ENCODE results near the gene IQCF2. TPM values are rescaled to one million over a fixed set of nuclear protein-coding genes. Genes with fewer than 3 reads are reported as not detected.
"Not testable (repeated sequence)": the region's sequence is repeated elsewhere in the genome, so short reads cannot be mapped to it uniquely, and the experiment has no call there.

Gene IQCF2
- total RNA-seq, 2 experiments from 2014 or later = not detected

DNA sequence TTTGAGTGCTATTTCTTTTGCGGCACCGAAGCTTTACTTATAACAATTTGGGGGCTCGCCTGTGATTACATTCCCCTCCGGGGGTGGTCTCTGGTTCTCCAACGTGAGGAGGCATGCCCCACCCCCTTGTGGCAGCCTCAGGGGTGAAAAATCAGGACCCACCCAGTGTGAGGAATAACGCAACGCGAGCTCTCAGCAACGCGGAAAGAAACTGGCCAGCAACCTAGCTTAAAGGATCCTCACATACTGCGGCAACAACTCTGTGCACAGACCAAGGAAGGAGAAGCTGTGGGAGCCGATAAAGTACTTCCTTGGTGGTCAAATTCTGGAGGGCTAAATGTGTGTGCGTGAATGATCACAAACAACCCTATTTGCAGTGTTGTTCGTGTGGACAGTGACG is 36.0 kb downstream of the IQCF2 start:
- Histone ChIP-seq H3K9me2 (ENCODE audit: insufficient read depth, low read length) (no peaks in the 10 kb centered on the region), H3K9me3 (ENCODE audit: low read length) (no peaks in the 10 kb centered on the region), H4K20me1 (ENCODE audit: insufficient read depth, low read length) (no peaks in the 10 kb centered on the region), H3K4me3 (ENCODE audit: low read depth, low read length, poor library complexity, severe bottlenecking) (no peak overlapping the region), H3K79me2 (ENCODE audit: insufficient read depth, low read depth, low read length) (no peaks in the 10 kb centered on the region), H3K4me2 (ENCODE audit: low read length) (no peak overlapping the region), H2AFZ (ENCODE audit: low read length) (no peak overlapping the region), H3K4me1 (ENCODE audit: insufficient read depth, low read length, poor library complexity, severe bottlenecking) (no peaks in the 10 kb centered on the region), H3K36me3 (ENCODE audit: insufficient read depth, low read length) (no peaks in the 10 kb centered on the region), H3K27ac (ENCODE audit: low read depth, low read length, poor library complexity, severe bottlenecking) (no peak overlapping the region)
- CTCF ChIA-PET (ENCODE audit: unreplicated experiment) = no interaction called here
- no peak for DNase-seq (ENCODE audit: low spot score)
- BruUV-seq (replicated peaks) = no TSS peak
- intact Hi-C loops (cut with micrococcal nuclease; ENCODE audit: unreplicated experiment) = no loop called here
- no peak for TF ChIP-seq EZH2phosphoT487 (IDR thresholded peaks at IDR 0.05; ENCODE audit: borderline replicate concordance, low read depth, low read length)
- TF ChIP-seq, protein P1, sequence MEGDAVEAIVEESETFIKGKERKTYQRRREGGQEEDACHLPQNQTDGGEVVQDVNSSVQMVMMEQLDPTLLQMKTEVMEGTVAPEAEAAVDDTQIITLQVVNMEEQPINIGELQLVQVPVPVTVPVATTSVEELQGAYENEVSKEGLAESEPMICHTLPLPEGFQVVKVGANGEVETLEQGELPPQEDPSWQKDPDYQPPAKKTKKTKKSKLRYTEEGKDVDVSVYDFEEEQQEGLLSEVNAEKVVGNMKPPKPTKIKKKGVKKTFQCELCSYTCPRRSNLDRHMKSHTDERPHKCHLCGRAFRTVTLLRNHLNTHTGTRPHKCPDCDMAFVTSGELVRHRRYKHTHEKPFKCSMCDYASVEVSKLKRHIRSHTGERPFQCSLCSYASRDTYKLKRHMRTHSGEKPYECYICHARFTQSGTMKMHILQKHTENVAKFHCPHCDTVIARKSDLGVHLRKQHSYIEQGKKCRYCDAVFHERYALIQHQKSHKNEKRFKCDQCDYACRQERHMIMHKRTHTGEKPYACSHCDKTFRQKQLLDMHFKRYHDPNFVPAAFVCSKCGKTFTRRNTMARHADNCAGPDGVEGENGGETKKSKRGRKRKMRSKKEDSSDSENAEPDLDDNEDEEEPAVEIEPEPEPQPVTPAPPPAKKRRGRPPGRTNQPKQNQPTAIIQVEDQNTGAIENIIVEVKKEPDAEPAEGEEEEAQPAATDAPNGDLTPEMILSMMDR (conservative IDR thresholded peaks at IDR 0.05; ENCODE audit: low read length) = no peak
- POLR2A ChIA-PET = no interaction called here

DNA sequence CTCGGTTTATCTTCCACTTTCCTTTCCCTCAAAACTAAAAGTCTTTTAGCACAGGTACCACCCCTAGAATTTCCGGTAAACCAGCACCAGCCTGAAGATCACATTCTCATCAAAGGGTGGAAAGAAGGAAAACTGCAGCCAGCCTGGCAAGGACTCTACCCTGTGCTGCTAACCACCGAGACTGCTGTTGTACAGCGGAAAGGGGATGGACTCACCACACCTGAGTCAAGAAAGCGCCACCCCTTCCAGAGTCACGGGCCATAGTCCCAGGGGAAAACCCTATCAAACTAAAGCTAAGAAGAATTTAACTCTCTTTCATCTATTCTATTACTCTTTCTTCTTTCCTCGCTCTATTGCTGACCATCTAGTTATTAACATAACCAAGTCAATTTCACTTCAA is 38.6 kb downstream of the IQCF2 start:
- H3K27ac ChIP-seq (ENCODE audit: low read depth, low read length, poor library complexity, severe bottlenecking); H3K4me3 ChIP-seq (ENCODE audit: low read depth, low read length, poor library complexity, severe bottlenecking); H4K20me1 ChIP-seq (ENCODE audit: insufficient read depth, low read length); H3K9me3 ChIP-seq (ENCODE audit: low read length); H3K4me1 ChIP-seq (ENCODE audit: insufficient read depth, low read length, poor library complexity, severe bottlenecking); H2AFZ ChIP-seq (ENCODE audit: low read length); H3K79me2 ChIP-seq (ENCODE audit: insufficient read depth, low read depth, low read length); intact Hi-C loops (cut with micrococcal nuclease; ENCODE audit: unreplicated experiment); H3K36me3 ChIP-seq (ENCODE audit: insufficient read depth, low read length); POLR2A ChIA-PET; CTCF ChIA-PET (ENCODE audit: unreplicated experiment); DNase-seq (ENCODE audit: low spot score); H3K4me2 ChIP-seq (ENCODE audit: low read length); BruUV-seq (replicated peaks); H3K9me2 ChIP-seq (ENCODE audit: insufficient read depth, low read length): not testable (repeated sequence)

DNA sequence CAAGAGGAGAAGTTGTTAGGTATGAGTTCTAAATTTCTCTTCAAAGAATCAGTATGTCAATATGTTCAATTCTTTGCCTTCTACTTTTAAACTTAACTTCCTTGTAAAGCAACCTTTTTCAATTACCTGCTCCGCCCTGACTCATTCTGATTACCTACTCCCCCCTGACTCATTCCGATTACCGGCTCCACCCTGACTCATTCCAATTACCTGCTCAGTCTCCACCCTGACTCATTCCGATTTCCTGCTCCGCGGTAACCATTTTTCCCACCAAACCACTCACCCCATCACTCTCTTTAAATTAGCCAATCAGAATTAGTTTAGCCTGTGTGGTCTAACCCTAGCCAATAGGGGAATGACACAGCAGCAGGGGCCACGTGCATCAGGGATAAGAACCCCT is 40.9 kb downstream of the IQCF2 start:
- DNase-seq (ENCODE audit: low spot score); CTCF ChIA-PET (ENCODE audit: unreplicated experiment): not testable (repeated sequence)

DNA sequence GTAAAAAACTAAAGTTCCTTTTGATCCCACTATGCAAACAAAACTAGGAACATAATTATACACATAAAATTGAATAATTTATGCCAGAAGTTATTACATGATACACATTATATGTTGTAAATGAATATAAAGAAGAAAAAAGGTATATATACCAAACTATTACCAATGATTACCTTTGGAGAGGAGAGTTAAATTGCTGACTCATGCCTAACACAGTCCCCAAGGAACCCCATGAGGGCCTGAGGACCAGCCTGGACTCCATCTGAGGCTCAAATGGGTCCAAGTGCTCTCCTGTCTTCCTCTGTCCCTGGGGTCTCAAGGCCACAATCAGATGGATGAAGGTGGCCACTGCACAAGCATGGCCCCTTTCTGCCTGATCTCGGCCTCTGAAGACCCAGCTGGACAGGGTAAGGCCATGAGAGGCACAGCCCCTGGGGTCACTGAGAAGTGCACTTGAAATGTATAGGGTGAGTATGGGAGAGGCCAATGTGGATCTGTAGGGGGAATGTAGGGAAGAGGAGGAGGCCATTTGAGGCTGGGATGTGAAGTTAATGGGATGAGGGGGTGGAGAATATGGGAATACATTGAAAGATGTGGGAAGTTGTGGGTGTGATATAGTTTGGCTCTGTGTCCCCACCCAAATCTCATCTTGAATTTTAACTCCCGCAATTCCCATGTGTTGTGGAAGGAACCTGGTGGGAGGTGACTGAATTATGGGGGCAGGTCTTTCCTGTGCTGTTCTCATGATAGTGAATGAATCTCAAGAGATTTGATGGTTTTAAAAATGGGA is 42.8 kb downstream of the IQCF2 start:
- POLR2A ChIA-PET = no interaction called here
- no peak for DNase-seq (ENCODE audit: low spot score)
- Histone ChIP-seq H3K9me2 (ENCODE audit: insufficient read depth, low read length) (no peaks in the 10 kb centered on the region), H4K20me1 (ENCODE audit: insufficient read depth, low read length) (no peaks in the 10 kb centered on the region), H3K4me3 (ENCODE audit: low read depth, low read length, poor library complexity, severe bottlenecking) (no peak overlapping the region), H3K27ac (ENCODE audit: low read depth, low read length, poor library complexity, severe bottlenecking) (no peak overlapping the region), H3K4me1 (ENCODE audit: insufficient read depth, low read length, poor library complexity, severe bottlenecking) (no peaks in the 10 kb centered on the region), H3K4me2 (ENCODE audit: low read length) (no peak overlapping the region), H3K36me3 (ENCODE audit: insufficient read depth, low read length) (no peaks in the 10 kb centered on the region), H2AFZ (ENCODE audit: low read length) (no peak overlapping the region), H3K79me2 (ENCODE audit: insufficient read depth, low read depth, low read length) (no peaks in the 10 kb centered on the region), H3K9me3 (ENCODE audit: low read length) (no peaks in the 10 kb centered on the region)
- intact Hi-C loops (cut with micrococcal nuclease; ENCODE audit: unreplicated experiment) = no loop called here
- no TSS peak for BruUV-seq (replicated peaks)
- CTCF ChIA-PET (ENCODE audit: unreplicated experiment) = no interaction called here
- TF ChIP-seq, protein P1 (conservative IDR thresholded peaks at IDR 0.05; ENCODE audit: low read length) = no peak
- TF ChIP-seq EZH2phosphoT487 (IDR thresholded peaks at IDR 0.05; ENCODE audit: borderline replicate concordance, low read depth, low read length) = no peak

More for the DNA sequence above, 40.9 kb downstream of the IQCF2 start:
- H3K4me3 ChIP-seq (ENCODE audit: low read depth, low read length, poor library complexity, severe bottlenecking); H3K36me3 ChIP-seq (ENCODE audit: insufficient read depth, low read length); BruUV-seq (replicated peaks); H3K27ac ChIP-seq (ENCODE audit: low read depth, low read length, poor library complexity, severe bottlenecking); H3K9me2 ChIP-seq (ENCODE audit: insufficient read depth, low read length); POLR2A ChIA-PET; H3K79me2 ChIP-seq (ENCODE audit: insufficient read depth, low read depth, low read length); H3K9me3 ChIP-seq (ENCODE audit: low read length); H3K4me1 ChIP-seq (ENCODE audit: insufficient read depth, low read length, poor library complexity, severe bottlenecking); intact Hi-C loops (cut with micrococcal nuclease; ENCODE audit: unreplicated experiment); H2AFZ ChIP-seq (ENCODE audit: low read length); H4K20me1 ChIP-seq (ENCODE audit: insufficient read depth, low read length); H3K4me2 ChIP-seq (ENCODE audit: low read length): not testable (repeated sequence)
